SK-N-SH (cell line): ENCODE data around the gene AKT2. TPM values are rescaled to one million over a fixed set of nuclear protein-coding genes. Genes with fewer than 3 reads are reported as not detected.

Source experiments
- CTCF ChIA-PET: fragments of 300-600, 350-600 bp; formaldehyde crosslinking; extraction: SDS; loops from one replicate; lab custom pipeline; 2021; lab: Yijun Ruan, JAX
- POLR2A ChIA-PET: fragments of 350-600 bp; sonication (Branson Sonifier 250); formaldehyde crosslinking; extraction: SDS; loops from one replicate; lab custom pipeline; 2020; ENCODE audit warnings: antibody characterized with exemption, inconsistent platforms; lab: Yijun Ruan, JAX
- DNase-seq: peaks from one replicate; pipeline ENCODE4 v3.0.0; 2012
- H2AFZ ChIP-seq: fragments of 200-600 bp; sonication (generic); 2 replicates; pipeline ENCODE4 v1.8.1; 2016; ENCODE audit warnings: antibody characterized with exemption, mild to moderate bottlenecking, low read depth
- H3F3A ChIP-seq: fragments of 200-600 bp; sonication (generic); replicated peaks from 2 replicates; pipeline ENCODE3; 2016; ENCODE audit warnings: antibody characterized with exemption, mild to moderate bottlenecking; ENCODE audit not compliant: insufficient read depth
- H3K27ac ChIP-seq, 2 experiments: fragments of 200-500 bp in 1 of 2; fragments of 200-600 bp in 1 of 2; sonication (Bioruptor generic) in 1 of 2; sonication (generic), shearing (Covaris generic) in 1 of 2; 2 replicates each; pipeline versions ENCODE4 v1.5.1 to v1.6.1; 2014 to 2016; ENCODE audit warnings: low read depth in 2 of 2, inconsistent platforms in 1 of 2, low read length in 1 of 2, mild to moderate bottlenecking in 1 of 2, mixed read lengths in 1 of 2
- H3K27me3 ChIP-seq: fragments of 200-600 bp; sonication (generic), shearing (Covaris generic); 2 replicates; pipeline ENCODE4 v1.6.1; 2016; ENCODE audit warnings: mixed run types; ENCODE audit not compliant: insufficient read depth
- H3K36me3 ChIP-seq, 2 experiments: fragments of 200-500 bp in 1 of 2; fragments of 200-600 bp in 1 of 2; sonication (Bioruptor generic) in 1 of 2; sonication (generic) in 1 of 2; replicated peaks in 1 of 2; 2 replicates each; pipeline versions ENCODE3 to v1.5.1; 2014 to 2016; ENCODE audit warnings: low read length in 1 of 2, mild to moderate bottlenecking in 1 of 2; ENCODE audit not compliant: insufficient read depth in 2 of 2, control insufficient read depth in 1 of 2
- H3K4me1 ChIP-seq, 2 experiments: fragments of 200-500 bp in 1 of 2; fragments of 200-600 bp in 1 of 2; sonication (Bioruptor generic) in 1 of 2; sonication (generic), shearing (Covaris generic) in 1 of 2; 2 replicates each; pipeline versions ENCODE4 v1.5.1 to v1.6.1; 2014 to 2016; ENCODE audit warnings: low read depth in 1 of 2, low read length in 1 of 2, mixed run types in 1 of 2; ENCODE audit not compliant: insufficient read depth in 2 of 2, control insufficient read depth in 1 of 2
- H3K4me2 ChIP-seq: fragments of 200-600 bp; sonication (generic), shearing (Covaris generic); 2 replicates; pipeline ENCODE4 v1.6.1; 2017; ENCODE audit warnings: mixed run types
- H3K4me3 ChIP-seq, 2 experiments: fragments of 200-500 bp in 1 of 2; fragments of 200-600 bp in 1 of 2; sonication (Bioruptor generic) in 1 of 2; sonication (generic), shearing (Covaris generic) in 1 of 2; 2 replicates each; pipeline versions ENCODE4 v1.5.1 to v1.8.1; 2014 to 2016; ENCODE audit warnings: low read depth in 2 of 2, inconsistent platforms in 1 of 2, low read length in 1 of 2, mild to moderate bottlenecking in 1 of 2, mixed read lengths in 1 of 2, moderate library complexity in 1 of 2
- H3K79me2 ChIP-seq: fragments of 200-600 bp; sonication (generic); 2 replicates; pipeline ENCODE4 v1.8.1; 2017; ENCODE audit warnings: mild to moderate bottlenecking; ENCODE audit not compliant: insufficient read depth
- H3K9ac ChIP-seq: fragments of 200-600 bp; sonication (generic); 2 replicates; pipeline ENCODE4 v1.6.1; 2017; ENCODE audit warnings: mixed run types
- H3K9me2 ChIP-seq: fragments of 200-600 bp; sonication (generic); 2 replicates; pipeline ENCODE4 v1.6.1; 2017; ENCODE audit warnings: mixed run types
- H3K9me3 ChIP-seq: fragments of 200-600 bp; sonication (generic); 2 replicates; pipeline ENCODE4 v1.6.1; 2017; ENCODE audit warnings: mixed run types, mild to moderate bottlenecking, moderate library complexity
- H4K20me1 ChIP-seq: fragments of 200-600 bp; sonication (generic); 2 replicates; pipeline ENCODE4 v1.6.1; 2017; ENCODE audit warnings: mild to moderate bottlenecking, mixed run types; ENCODE audit not compliant: insufficient read depth
- EP300 ChIP-seq, 2 experiments: IDR thresholded peaks; 2 replicates each; pipeline versions ENCODE4 v1.4.0 to v1.6.1; 2012; ENCODE audit warnings: borderline replicate concordance in 1 of 2, low read depth in 1 of 2, low read length in 1 of 2
- EZH2phosphoT487 ChIP-seq: fragments of 200-600 bp; sonication (generic); IDR thresholded peaks from 2 replicates; pipeline ENCODE4 v1.6.1; 2017; ENCODE audit warnings: low read depth, mixed run types, mild to moderate bottlenecking, antibody characterized with exemption, moderate library complexity, borderline replicate concordance
- FOXM1 ChIP-seq: IDR thresholded peaks from 2 replicates; pipeline ENCODE4 v1.4.0; 2012; ENCODE audit warnings: low read depth, mild to moderate bottlenecking
- RXRA ChIP-seq: IDR thresholded peaks from 2 replicates; pipeline ENCODE4 v1.4.0; 2012; ENCODE audit warnings: low read depth, mild to moderate bottlenecking, borderline replicate concordance
- WGBS: methylation state at CpG from one replicate; pipeline ENCODE4 v1.1.6; 2017; ENCODE audit warnings: low lambda C conversion rate; 5-methylcytosine and 5-hydroxymethylcytosine counted together
- polyA plus RNA-seq, 3 experiments: library from polyadenylated mRNA; depleted of rRNA; stranded (reverse); fragments of >200 nt; gene quantifications; 2 replicates each; pipeline ENCODE4 v1.2.3, GENCODE V29; 2012
- TF ChIP-seq, protein P1 (sequence below): IDR thresholded peaks from 2 replicates; pipeline ENCODE4 v1.4.0; 2012; ENCODE audit warnings: low read depth, borderline replicate concordance
- TF ChIP-seq, protein P2 (sequence below): IDR thresholded peaks from 2 replicates; pipeline ENCODE4 v1.6.1; 2012; ENCODE audit warnings: mild to moderate bottlenecking, low read depth, low read length, moderate library complexity
- TF ChIP-seq, protein P3 (sequence below): IDR thresholded peaks from 2 replicates; pipeline ENCODE4 v1.4.0; 2012; ENCODE audit warnings: low read depth

Gene AKT2
- polyA plus RNA-seq, 1 of the 3 experiments (the other 2 are of a cell fraction) = 99.8 TPM

GRCh38 chr19:40200341-40201099 is 84.6 kb downstream of the AKT2 start:
- H3K9me2 ChIP-seq = no peaks in the 10 kb centered on the region
- H3F3A ChIP-seq = no peaks in the 10 kb centered on the region
- H3K9ac ChIP-seq = no peak overlapping the region
- CTCF ChIA-PET = interaction anchor here (1.0 to 2.2 kb wide), 3 partner anchors 9 to 61 kb away, joined by 3 to 12 read pairs (median 4); partner anchors contain the start of gene TTC9B
- H3K27me3 ChIP-seq = no peaks in the 10 kb centered on the region
- no peak overlapping the region for H3K4me3 ChIP-seq
- H3K36me3 ChIP-seq = peaks cover 0 to 2% of the 10 kb centered on the region in 2 experiments
- H3K9me3 ChIP-seq = no peaks in the 10 kb centered on the region
- TF ChIP-seq RXRA = no peak
- no peak for TF ChIP-seq FOXM1
- TF ChIP-seq, all 33 proteins: peak for 0
- Histone ChIP-seq H2AFZ (no peak overlapping the region), H3K27ac (no peak overlapping the region), H4K20me1 (0 out of 2 replicates have a peak, but pooled peaks cover 4% of the 10 kb centered on the region), H3K4me2 (no peak overlapping the region), H3K79me2 (no peaks in the 10 kb centered on the region), H3K4me1 (no peaks in the 10 kb centered on the region)
- WGBS = 87% methylated on average over 8 of the region's 9 CpGs
- DNase-seq = no peak
- POLR2A ChIA-PET = no interaction called here

- H3K4me3 ChIP-seq = no peak overlapping the region
- no peaks in the 10 kb centered on the region; a peak in 1 of 4 replicates for H3K4me1 ChIP-seq
- ChIA-PET POLR2A (no interaction called here), CTCF (interaction anchor here (3.9 to 4.9 kb wide), 2 partner anchors 19 to 59 kb away, joined by 15 to 35 read pairs; partner anchors contain the start of gene TTC9B)
- H3K9me3 ChIP-seq = no peaks in the 10 kb centered on the region
- H3K36me3 ChIP-seq = peaks cover 0 to 2% of the 10 kb centered on the region in 2 experiments
- WGBS = 98% methylated on average over 29 of the region's 29 CpGs
- DNase-seq = no peak
- no peaks in the 10 kb centered on the region for H3K27me3 ChIP-seq
- H3K9ac ChIP-seq = no peak overlapping the region
- TF ChIP-seq, protein P1, sequence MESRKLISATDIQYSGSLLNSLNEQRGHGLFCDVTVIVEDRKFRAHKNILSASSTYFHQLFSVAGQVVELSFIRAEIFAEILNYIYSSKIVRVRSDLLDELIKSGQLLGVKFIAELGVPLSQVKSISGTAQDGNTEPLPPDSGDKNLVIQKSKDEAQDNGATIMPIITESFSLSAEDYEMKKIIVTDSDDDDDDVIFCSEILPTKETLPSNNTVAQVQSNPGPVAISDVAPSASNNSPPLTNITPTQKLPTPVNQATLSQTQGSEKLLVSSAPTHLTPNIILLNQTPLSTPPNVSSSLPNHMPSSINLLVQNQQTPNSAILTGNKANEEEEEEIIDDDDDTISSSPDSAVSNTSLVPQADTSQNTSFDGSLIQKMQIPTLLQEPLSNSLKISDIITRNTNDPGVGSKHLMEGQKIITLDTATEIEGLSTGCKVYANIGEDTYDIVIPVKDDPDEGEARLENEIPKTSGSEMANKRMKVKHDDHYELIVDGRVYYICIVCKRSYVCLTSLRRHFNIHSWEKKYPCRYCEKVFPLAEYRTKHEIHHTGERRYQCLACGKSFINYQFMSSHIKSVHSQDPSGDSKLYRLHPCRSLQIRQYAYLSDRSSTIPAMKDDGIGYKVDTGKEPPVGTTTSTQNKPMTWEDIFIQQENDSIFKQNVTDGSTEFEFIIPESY = no peak
- TF ChIP-seq, protein P2, sequence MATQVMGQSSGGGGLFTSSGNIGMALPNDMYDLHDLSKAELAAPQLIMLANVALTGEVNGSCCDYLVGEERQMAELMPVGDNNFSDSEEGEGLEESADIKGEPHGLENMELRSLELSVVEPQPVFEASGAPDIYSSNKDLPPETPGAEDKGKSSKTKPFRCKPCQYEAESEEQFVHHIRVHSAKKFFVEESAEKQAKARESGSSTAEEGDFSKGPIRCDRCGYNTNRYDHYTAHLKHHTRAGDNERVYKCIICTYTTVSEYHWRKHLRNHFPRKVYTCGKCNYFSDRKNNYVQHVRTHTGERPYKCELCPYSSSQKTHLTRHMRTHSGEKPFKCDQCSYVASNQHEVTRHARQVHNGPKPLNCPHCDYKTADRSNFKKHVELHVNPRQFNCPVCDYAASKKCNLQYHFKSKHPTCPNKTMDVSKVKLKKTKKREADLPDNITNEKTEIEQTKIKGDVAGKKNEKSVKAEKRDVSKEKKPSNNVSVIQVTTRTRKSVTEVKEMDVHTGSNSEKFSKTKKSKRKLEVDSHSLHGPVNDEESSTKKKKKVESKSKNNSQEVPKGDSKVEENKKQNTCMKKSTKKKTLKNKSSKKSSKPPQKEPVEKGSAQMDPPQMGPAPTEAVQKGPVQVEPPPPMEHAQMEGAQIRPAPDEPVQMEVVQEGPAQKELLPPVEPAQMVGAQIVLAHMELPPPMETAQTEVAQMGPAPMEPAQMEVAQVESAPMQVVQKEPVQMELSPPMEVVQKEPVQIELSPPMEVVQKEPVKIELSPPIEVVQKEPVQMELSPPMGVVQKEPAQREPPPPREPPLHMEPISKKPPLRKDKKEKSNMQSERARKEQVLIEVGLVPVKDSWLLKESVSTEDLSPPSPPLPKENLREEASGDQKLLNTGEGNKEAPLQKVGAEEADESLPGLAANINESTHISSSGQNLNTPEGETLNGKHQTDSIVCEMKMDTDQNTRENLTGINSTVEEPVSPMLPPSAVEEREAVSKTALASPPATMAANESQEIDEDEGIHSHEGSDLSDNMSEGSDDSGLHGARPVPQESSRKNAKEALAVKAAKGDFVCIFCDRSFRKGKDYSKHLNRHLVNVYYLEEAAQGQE = no peak
- TF ChIP-seq, protein P3, sequence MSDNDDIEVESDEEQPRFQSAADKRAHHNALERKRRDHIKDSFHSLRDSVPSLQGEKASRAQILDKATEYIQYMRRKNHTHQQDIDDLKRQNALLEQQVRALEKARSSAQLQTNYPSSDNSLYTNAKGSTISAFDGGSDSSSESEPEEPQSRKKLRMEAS = no peak
- TF ChIP-seq EP300 (IDR thresholded peaks at IDR 0.05; ENCODE audit: borderline replicate concordance in 1 of 2, low read depth in 1 of 2, low read length in 1 of 2) (no peak), EZH2phosphoT487 (no peak)
- H3K79me2 ChIP-seq = no peaks in the 10 kb centered on the region
- 0 out of 2 replicates have a peak, but pooled peaks cover 4% of the 10 kb centered on the region for H4K20me1 ChIP-seq
- no peaks in the 10 kb centered on the region for H3F3A ChIP-seq
- H3K27ac ChIP-seq = no peak overlapping the region
- no peaks in the 10 kb centered on the region for H3K9me2 ChIP-seq
- H2AFZ ChIP-seq = no peak overlapping the region
- no peak overlapping the region for H3K4me2 ChIP-seq
Measured at GRCh38 chr19:40198272-40198990, 86.7 kb downstream of the AKT2 start.
